SH-SY5Y (cell line): Measurements from ENCODE around the gene C2CD3.

Experiments used
- GATA2 ChIP-seq: IDR thresholded peaks from 2 replicates; pipeline ENCODE4 v1.6.1; 2011; ENCODE audit warnings: mild to moderate bottlenecking, low read depth, low read length
- GATA3 ChIP-seq: IDR thresholded peaks from 2 replicates; pipeline ENCODE4 v1.6.1; 2011; ENCODE audit warnings: low read depth, mild to moderate bottlenecking, low read length, moderate library complexity

The C2CD3 gene

DNA sequence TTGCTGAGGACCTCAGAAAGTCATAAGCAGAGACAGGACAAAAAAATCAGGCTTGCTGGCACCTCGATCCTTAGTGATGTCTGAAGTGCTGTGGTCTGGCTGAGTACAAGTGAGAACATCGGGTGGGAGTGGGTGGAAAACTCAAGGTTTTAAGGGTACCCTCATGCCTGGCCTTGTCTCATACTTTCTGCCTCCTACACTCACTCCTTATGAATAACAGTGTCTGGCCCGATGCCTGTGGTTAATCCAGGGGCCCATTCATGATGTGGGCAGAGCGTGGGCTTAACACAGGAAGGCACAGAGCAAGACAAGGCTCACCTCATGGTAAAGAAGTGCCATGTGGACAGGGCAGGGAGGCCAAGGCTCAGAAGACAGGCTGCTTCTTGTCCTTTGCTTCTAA is 150.9 kb downstream of the C2CD3 start:
- TF ChIP-seq GATA3 (no peak), GATA2 (no peak)

DNA sequence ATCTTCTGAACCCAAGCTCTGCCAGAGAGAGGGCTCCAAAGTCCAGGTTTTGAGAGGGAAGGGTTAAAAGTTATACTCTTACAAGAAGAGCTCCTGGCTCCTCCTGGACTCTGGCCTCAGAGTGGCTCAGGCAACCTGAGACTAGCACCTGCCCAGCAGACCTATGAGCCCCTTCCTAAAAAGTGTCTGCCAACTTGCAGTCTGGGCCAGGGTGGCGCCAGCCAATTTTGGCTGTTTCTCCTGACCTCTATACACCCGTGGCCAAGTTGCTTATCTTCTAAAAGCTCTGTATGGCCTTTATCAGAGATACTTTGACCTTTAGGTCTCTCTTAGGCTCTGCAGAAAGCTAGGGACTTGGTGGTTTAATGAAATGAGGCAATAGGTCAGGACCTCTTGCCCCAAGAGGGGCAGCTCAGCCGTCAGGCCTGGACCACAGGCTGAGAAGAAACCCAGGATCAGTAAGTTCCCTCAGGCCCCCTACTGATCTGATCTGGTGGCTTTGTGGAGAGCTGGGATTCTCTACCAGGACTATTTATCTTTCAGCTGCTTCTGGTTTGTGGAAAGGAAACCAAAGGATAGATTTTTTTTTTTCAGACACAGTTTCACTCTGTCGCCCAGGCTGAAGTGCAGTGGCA is 151.6 kb downstream of the C2CD3 start:
- no peak for TF ChIP-seq GATA3
- no peak for TF ChIP-seq GATA2

DNA sequence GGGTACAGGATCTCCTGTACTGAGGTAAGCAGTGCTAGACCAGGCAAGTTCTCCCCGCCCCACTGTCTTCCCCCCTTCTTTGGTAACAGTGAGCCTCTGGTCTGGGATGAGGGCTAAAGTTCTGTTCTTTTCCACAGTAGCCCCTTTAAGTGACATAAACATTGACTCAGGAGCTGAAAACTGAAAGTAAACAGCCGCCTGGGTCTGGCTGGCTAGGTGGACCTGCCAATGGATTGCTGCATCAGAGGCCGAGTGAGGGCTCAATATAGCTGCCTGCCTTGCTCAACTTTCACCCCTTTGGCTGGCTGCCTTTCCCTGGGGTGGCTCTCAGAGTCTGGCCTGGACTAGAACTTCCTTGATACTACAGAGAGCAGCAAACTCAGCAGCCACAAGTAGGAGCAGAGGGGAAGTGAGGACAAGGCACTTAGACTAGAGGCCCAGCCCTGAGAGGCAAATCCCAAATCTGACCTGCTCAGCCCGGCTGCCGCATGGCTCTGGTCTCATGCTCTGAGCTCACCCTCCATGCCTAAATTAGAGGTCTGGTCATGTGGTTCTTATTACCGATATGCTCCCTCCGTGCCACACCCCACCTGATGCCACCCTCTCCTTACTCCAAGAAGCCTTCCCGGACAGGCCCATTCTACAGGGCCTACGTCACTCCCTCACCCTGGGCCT is 152.3 kb downstream of the C2CD3 start:
- no peak for TF ChIP-seq GATA3
- no peak for TF ChIP-seq GATA2

DNA sequence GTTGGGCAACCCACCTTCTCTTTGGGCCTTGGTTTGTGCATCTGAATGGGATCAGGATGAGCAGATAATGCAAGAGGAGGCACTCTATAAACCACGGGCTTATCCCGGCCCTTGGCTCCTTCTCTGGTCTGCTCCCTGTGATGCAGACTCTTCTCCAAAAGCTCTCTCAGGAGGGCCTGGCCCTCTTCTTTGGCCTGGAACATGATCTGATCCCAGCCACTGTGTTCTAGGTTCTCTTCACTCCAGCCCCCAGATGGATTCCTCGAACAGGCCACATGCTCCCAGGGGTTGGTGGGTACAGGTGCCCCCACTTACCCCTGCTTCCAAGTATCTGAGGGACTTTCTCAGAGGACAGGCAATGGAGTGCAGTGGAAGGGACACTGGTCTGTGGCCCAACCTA is 153.2 kb downstream of the C2CD3 start:
- TF ChIP-seq GATA2 (no peak), GATA3 (no peak)

DNA sequence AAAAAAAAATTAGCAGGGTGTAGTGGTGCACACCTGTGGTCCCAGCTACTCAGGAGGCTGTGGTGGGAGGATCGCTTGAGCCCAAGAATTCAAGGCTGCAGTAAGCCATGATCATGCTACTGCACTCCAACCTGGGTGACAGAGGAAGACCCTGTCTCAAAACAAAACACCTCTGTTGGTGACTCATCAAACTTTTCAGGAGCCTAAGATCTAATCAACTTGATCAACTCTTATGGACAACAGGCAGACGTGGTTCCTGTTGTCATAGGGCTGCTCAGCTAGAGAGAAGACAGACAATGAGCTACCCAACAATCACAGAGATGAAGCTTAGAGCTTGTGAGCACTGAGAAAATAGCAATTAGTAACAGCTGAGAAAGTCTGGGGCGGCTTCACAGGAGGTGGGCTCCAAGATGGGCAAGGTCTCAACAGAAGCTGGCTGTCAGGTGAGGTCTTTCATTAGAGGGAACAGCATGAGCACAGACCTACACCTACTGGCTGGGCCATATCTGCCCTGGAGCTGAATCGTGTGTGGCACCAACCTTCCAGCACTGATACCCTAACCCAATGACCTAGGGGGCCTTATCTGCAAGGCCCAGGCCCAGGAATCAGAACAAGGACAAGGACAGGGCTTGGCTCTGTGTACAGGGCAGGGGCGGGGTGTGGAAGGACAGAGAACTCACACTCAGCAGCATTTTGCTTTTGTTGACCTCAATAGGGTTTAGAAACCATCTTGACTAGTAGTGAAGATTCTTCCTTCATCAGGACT is 154.7 kb downstream of the C2CD3 start:
- TF ChIP-seq GATA3 (no peak), GATA2 (no peak)

DNA sequence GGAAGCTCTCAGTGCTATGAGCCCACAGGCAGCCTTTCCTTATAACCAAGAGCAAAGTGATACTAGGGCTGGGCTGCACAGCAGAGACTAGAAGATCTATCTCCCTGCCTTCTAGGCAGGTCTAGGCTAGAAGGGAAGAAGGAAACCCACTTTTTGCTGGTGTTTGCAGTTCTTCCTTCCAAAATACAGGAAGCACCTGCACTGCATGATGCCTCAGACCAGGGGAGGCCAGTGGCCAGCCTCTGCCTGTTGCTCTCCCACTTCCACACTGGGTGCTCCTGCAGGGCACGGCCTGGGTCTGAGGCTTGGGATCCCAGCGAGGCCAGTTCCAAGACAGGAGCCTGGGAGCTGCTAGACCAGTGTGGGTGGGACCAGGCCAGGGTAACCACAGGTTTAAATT is 155.9 kb downstream of the C2CD3 start:
- TF ChIP-seq GATA3 (no peak), GATA2 (no peak)

DNA sequence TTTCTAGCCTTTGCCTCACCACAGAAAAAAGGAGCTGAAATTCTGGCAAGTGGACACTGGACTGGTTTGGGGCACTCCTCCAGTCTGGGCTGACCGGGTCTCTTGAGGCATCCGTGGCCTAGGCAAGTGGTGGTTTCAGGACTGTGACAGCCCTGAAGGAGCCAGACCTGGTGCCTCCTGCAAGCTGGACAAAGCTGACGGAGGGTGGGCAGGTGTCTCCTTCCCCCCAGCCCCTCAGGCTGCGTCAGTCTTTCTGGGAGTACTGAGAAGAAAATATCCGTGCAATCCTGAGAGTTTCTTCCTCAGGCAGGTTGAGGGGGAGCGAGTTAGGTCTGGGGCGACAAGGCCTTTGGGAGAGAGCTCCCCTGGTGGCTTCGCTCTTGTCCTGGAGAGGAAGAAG is 157.7 kb downstream of the C2CD3 start:
- TF ChIP-seq GATA3, result no peak
- no peak for TF ChIP-seq GATA2

DNA sequence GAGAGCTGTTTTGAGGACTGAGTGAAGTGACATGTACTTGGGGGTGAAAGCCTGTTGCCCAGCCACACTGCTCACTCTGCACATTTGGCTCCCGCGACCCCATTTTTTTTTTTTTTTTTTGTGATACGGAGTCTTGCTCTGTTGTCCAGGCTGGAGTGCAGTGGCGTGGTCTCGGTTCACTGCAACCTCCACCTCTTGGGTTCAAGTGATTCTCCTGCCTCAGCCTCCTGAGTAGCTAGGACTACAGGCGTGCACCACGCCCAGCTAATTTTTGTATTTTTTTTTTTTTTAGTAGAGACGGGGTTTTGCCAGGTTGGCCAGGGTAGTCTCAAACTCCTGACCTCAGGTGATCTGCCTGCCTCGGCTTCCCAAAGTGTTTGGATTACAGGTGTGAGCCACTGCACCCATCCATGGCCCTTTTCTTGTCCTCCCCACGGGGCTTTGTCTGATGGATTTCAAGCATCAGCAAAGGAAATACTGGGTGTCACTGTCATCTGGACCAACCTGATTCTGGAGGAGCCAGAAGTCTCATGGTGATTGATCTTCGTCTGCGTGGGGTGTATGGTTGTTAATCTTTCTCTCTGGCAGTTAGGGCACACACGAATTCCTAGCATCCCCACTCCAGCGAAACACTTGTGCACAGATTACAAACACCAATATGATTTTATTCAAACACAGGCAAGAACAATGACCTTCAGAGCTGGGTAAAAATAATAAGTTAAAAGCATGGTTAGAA is 158.6 kb downstream of the C2CD3 start:
- TF ChIP-seq GATA3, result no peak
- no peak for TF ChIP-seq GATA2

DNA sequence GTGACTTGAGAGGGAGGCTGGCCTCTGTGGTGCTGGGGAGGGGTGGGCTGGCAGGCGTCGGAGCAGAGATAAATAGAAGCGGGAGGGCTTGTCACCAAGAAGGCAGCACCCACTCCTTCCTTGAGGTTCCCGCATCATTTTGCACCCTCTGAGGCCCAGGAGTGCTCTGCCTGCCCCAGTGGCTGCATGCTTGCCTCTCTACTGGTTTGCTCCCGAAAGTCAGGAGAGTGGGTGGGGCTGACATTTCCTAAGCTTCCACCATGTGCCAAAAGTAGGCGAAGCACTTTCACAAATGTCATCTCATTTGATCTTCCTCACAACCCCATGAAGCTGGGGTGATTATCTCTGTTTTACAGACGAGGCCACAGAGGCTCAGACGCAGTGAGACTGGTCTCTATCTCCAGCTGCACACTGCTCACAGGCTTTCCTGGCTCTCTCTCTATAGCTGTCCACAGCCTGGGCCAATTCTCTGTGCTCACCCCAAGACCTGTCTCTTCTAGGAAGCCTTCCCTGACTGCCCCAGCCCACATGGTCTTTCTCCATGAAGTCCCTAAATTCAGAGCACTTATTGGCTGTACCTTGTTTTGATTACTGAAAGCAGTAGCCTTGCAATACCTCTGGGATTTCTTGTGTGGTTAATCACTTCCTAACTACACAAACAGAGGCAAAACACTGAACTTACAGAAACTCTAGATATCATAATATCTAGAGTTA is 159.3 kb downstream of the C2CD3 start:
- TF ChIP-seq GATA2, result no peak
- no peak for TF ChIP-seq GATA3

DNA sequence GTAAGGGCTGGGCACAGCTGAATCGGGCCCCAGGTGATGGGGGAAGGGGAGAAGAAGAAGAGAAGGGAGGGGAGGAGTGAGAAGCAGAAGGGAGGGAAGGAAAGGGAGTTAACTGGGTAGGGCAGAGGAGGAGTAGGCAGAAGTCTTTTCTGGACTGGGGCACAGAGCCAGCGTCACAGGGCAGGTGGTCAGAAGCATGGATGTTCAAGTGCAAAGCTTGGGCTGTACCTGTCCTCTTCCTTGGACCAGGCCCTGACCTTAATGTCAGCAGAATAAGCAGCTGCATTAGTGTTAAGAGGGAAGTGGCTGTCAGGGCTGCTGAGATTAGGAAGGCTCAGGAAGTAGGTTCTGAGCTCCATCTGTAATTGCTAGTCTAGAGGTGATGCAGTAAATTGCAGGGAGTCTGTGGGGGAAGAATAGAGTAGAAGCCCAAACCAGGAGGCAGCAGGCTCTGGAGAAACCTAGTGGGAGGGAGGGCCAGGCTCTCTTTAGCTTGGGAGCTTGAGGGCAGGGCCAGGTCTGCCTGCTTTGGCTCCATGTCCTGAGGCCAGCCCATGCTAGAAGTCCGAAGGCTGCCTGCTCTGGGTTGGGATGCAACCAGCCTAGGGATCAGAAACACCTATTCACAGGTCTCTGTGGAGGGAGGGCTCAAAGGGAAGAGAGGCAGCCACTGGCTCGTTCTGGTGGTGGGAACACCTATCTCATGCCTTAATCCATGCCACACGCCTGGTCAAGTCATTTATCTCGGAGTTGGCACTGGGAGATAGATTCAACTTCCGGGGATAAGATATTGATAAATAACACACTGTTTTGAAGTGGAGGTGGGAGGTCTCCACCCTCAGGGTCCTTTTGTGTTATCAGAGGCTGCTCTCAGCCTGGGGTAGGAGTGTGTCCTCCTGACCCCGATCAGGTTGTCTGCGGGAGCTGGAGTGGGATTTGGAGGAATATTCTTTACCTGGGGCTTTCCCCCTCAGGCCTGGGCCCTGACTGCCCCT is 160.2 kb downstream of the C2CD3 start:
- no peak for TF ChIP-seq GATA2
- TF ChIP-seq GATA3, result no peak

DNA sequence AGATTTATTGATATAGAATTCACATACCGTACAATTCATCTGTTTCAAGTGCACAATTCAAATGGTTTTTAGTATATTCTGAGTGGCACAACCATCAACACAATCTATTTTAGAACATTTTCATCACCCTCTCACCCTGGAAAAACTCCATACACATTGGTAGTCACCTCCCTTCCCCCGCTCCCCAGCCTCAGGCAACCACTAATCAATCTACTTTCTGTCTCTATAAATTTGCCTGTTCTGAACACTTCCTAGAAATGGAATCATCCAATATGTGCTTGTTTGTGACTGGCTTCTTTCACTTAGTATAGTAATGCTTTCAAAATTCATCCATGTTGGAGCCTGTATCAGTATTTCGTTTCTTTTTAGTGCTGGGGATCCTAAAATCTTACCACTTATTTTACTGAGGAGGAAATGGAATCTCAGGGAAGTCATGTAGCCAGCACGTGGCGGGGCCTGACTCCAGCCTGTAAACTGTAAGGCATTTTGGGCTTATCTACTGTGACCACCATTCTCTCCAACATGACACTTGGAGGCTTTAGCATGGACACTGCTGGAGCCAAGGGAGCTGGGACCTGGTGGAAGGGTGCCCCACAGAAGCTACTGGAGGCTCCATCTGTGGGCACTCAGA is 161.0 kb downstream of the C2CD3 start:
- TF ChIP-seq GATA3 (no peak), GATA2 (no peak)

DNA sequence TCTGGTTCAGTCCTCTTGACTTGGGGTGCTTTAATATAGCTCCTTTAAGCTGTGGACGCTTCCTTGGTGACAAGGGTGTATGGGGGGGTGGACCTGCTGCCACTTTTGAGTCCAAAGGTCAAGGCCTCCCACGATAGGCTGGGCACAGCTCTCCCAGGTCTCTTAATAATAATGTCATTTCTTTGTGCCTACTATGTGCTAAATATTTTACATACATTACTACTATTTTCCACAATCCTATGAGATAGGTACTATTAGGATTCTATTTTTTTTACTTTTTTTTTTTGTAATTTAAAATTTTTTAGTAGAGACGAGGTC is 161.6 kb downstream of the C2CD3 start:
- TF ChIP-seq GATA3, result no peak
- no peak for TF ChIP-seq GATA2
